Measurements from ENCODE around the gene SIPA1L3.

SIPA1L3 gene

DNA sequence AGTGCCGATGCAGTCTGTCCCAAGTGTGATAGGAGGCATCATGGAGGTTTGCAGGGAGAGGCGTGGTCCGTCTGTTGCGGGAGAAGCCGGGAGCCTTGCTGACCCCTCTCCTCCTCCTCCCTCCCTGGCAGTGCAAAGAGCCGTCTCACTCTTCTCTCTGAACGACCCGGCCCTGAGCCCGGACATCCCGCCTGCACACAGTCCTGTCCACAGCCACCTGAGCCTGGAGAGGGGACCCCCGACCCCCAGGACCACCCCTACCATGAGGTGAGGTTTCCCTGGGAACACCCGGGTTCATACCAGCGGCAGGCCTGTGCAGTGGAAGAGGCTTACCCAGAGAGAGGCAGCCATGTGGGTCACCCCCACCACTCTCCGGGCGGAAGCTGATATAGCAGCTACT, 294.7 kb downstream of the SIPA1L3 start:
- no peak for DNase-seq

DNA sequence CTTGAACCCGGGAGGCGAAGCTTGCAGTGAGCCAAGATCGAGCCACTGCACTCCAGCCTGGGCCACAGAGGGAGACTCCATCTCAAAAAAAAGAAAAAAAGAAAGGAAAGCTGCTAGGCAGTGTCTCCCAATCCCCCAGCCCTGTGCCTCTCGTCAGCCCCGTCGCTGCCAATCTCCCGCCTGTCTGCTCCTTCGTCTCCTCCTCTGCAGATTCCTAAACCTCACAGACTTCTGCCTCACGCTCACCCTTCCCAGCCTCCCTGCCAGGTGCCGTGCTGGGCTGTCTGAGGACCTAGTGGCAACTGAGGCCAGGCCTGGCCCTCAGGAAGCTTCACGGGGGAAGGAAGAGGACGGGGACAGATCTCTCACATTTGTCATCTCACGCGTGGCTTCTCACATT, 295.5 kb downstream of the SIPA1L3 start:
- no peak for DNase-seq

DNA sequence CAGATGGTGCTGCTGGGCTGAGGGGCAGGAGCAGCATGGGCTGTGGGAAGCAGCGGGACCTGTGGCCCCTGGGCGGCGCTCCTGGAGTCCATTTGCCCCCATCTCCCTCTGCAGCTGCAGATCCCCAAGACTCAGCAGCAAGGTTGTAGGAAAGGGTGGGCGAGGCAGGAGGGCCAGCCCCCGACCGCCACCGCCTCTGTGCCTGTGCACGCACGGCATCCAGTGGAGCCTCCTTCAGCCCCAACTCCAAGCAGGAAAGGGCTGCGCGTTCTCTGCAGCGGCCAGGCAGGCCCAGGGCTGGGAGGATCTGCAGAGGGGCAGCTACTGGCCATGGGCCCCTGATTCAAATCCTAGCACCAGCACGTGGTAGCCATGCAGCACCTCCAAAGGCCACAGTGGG, 296.2 kb downstream of the SIPA1L3 start:
- DNase-seq: no peak

DNA sequence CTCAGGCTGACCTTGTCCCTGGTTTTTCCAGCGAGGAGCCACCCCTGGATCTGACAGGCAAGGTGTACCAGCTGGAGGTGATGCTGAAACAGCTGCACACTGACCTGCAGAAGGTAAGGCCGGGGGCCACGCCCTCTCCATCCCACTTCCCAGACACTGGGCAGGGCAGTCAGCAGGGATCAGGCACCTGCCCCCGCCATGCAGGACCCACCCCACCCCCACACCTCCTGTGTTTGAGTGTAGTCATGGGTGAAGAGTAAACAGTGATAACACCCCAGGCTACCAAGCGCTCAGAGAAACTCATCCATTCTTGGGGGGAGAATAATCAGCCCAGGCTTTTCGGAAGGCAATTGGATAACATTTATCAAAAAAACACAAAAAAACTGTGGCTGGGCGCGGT, 297.1 kb downstream of the SIPA1L3 start:
- DNase-seq: no peak

DNA sequence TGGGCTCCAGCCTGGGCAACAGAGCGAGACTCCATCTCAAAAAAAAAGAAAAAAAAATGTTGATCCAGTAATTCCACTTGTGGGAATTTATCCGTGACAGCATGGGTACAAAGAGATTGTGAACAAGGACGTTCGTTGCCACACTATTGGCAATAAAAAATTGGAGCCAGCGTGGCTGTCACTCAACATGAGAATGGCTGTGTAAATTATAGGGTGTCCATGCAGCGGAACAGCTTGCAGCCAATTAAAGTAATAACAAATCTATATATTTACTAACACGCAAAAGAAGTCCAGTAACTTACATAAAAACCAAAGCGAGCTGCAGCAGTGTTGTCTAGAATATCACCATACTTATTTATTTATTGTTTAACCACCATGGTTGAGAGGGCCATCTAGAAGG, 297.7 kb downstream of the SIPA1L3 start:
- no peak for DNase-seq

DNA sequence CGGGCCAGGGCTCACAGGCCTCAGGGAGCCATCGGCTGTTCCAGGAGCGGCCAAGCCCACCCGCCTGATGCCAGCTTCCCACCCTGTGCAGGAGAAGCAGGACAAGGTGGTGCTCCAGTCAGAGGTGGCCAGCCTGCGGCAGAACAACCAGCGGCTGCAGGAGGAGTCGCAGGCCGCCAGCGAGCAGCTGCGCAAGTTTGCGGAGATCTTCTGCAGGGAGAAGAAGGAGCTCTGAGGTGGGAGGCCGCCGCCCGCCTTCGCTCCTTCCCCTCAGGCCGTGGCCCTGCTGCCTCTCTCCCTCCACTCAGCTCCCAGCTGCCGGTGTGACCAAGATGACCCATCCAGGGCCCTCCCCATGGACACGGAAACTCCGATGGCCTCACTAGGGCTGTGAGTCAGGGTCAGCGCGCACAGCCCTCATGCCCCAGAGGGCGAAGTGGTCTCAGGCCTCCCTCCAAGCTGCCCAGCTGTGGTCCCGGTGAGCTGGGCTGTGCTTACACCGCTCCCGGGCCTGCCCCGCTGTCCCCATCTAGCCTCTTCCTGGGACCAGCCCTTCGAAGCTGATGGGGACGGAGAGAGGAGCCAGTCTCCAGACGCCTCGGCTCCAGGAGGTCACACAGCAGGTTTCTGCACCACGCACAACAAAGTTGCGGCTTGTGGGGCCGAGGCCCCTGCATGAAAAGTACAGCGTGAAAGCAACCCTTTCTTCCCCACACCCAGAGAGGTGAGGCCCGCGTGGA, 299.2 kb downstream of the SIPA1L3 start:
- DNase-seq: no peak

DNA sequence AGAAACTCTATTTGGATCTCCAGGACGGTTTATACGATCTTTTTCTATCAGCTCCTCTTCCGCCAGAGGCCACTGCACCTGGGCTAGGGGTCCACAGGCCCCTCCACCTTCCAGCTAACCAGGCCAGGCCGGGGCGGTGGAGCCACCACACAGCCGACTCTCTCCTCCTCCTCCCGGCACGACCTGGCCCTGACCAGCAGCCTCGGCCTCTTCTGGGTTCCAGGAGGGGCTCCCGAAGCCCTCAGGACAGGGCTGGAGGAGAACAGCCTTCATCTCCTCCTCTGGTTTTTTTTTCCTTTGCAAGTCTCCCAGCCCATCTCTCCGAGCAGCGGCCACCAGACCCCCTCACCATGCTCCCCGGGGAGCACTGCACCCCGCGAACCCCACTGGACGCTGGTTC, 299.9 kb downstream of the SIPA1L3 start:
- DNase-seq: no peak

DNA sequence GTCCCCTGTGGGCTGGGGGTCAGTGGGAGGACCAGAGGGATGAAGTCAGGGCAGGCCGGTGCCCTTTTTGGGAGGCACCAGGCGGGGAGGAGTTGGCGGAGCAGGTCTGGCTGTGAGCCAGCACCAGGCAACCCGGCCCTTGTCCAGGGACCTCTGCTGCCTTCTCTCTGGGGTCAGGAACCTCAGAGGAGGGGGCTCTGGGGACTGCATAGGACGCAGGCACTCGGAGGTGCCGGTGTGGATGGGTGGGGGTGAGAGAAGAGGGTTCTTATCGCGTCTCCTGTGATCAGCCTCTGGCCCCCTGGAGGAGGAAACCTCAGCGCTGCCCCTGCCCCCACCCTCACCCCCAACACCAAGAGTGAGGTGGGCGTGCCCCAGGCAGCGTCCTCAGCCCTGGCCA, 300.5 kb downstream of the SIPA1L3 start:
- DNase-seq: no peak

DNA sequence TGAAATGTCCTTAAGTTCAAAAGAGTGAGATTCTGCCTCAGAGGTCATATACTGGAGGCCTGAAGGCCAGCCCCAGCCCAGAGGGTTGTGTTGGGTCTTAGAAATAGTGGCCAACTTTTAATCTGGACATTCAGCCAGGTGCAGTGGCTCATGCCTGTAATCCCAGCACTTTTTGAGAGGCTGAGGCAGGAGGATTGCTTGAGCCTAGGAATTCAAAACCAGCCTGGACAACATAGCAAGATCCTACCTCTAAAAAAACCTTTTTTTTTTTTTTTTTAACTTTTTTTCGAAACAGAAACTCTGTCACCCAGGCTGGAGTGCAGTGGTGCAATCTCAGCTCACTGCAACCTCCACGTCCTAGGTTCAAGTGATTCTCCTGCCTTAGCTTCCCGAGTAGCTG, 301.6 kb downstream of the SIPA1L3 start:
- DNase-seq: no peak

DNA sequence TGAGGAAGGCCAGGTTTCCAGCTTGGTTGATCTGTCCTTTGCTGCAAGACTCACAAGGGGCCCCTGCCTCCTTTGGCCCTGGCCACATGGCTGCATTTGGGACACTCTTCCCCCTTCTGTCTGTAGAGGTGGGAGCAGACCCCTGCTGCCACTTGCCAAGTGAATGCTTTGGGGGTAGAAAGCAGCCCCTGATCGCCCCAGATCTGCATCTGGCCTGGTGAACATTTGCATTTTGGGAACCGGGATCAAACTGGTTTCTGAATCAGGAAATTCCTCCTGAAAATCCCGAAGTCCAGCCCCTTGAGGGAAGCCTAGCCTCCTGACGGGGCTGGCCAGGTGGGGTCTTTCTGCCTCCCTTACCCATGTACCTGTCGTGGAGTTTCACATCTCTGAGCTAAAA, 302.1 kb downstream of the SIPA1L3 start:
- no peak for DNase-seq

DNA sequence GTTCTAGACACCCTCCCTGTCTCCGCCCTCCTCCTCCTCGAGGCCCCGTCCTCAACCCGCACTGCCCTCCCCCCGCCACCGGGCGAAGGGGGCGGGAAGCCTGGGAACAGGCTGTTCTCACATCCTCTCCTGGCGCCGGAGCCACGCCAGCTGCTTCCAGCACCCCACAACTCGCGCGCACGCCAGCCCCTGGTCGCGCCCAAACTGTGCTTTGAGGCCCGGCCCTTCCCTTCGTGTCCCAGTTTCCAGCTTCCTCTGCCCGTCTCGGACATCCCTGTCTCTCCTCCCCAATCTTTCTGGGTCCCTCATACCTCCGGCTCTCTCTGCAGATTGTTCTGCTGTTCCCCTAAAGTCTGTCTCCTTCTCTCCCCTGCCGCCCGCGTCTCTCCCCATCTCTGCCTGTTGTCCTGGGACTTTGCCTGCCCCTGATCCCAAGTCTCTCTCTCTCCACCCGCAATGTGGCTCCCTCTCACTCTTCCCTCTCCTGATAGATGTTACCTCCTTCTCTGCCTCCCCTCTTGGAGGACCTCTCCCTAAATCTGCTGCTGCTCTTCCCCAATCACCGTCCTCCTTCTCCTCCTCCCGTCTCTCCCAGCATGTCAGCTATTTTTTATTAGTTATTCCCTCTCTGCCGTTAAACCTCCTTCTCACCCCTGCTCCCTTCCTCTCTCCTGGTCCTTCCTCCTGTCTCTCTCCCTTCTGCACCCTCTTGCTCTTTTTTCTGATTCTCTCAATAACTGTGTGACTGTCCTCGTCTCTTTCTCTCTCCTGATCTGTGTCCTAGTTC, 302.9 kb downstream of the SIPA1L3 start:
- DNase-seq: no peak

DNA sequence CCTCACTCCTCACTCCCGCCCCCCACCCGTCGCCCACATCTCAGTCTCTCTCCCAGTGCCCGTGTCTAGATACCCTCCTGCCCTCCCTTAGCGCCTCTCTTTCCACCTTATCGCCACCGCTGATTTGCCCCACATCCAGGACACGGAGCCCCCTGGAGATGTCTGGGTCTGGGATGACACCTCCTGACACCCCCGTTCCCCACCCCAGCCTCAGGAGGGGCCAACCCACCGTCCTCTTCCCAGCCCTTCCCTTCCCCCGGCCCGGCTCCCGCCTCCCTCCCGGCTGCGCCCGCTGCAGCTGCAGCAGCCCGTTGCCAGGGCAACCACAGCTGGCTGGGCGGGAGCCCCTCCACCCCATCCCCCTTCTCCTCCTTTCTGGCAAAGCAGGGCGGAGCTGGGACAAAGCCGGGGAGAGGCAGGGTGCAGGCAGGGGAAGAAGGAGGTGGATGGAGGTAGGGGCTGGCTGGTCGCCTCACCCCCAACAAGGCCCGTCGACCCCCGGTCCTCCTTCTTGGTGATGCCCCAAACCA, 303.5 kb downstream of the SIPA1L3 start:
- peak; percentile 47 for DNase-seq

DNA sequence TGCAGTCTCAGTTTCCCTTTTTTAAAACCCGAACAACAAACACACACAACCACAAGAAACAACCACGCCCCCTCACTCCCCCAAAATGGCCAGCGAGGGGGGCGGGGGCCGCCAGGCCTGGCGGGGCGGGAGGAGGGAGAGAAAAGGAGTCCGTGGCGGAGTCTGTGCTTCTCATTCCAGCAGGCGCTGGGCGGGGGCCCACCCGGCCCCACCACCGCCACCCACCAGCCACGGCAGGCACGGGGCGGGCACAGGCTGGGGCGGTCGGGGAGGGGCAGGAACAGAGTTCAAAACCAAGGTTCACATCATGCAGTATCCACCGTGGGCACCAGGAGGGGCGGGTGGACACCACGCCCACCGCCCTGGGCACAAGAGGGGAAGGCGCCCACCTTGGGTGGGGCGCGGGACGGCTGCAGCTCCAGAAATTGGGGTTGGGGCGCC, 304.2 kb downstream of the SIPA1L3 start:
- no peak for DNase-seq

DNA sequence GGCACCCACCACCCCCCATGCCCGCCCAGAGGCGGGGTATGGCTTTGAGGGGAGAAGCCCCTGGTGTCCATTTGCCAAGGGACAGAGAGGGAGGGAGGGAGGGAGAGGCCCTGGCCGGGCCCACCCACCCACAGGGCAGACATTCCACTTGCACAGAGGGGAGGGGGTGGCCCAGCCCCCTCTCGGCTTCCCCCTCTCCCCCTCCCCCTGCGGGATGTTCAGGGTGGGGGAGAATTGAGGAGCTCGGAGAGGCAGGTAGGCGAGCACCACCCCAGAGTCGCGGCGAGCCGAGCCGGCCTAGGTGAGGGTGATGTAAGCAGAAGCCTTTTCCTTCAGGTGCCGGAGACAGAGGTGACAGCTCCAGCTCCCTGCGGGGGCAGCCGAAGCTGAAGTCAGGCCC, 304.8 kb downstream of the SIPA1L3 start:
- DNase-seq: no peak

DNA sequence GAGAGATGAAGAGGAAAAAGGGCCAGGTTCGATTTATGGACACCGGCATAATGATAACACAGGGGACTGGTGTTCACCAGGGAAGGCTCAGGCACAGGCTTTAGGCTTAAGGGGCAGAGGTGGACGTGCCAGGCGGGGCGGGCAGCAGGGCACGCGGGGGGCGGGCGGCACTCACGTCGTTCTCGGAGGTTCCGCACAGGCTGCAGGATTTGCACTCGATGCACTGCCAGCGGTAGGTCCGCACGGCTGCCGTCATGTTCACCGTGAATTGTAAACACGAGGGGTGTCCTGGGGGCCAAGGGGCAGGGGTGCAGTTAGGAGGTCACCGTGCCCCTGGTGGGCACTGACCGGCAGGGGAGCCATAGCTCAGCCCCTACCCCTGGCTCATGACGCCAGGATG, 306.5 kb downstream of the SIPA1L3 start:
- DNase-seq: no peak

DNA sequence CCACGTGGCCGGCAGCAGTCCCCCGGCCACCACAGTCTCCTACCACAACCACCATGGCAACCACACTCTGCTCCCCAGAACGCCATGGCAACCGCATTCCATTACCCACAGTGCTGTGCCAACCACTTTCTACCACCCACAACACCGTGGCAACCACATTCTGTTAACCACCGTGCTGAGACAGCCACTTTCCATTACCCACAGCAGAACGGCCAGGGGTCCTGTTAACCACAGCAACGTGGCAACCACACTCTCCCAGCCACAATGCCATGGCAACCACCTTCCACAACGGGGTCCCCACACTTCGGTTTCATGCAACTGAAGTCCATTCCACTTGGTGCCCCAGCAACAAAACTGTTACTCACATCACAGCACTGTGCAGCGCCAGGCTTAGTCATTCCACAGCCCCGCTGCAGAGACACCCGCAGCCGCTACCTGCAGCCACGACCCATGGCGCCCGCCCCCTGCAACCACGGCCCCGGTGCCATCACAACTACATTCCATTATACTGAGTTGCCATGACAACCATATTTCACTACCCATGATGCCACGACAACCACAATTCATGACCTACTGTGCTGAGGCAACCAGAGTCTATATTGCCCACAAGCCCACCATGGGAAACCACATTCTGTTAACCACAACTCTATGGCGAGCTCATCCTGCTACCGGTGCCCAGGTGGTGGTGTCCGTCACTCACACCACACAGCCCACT, 307.1 kb downstream of the SIPA1L3 start:
- DNase-seq: no peak

DNA sequence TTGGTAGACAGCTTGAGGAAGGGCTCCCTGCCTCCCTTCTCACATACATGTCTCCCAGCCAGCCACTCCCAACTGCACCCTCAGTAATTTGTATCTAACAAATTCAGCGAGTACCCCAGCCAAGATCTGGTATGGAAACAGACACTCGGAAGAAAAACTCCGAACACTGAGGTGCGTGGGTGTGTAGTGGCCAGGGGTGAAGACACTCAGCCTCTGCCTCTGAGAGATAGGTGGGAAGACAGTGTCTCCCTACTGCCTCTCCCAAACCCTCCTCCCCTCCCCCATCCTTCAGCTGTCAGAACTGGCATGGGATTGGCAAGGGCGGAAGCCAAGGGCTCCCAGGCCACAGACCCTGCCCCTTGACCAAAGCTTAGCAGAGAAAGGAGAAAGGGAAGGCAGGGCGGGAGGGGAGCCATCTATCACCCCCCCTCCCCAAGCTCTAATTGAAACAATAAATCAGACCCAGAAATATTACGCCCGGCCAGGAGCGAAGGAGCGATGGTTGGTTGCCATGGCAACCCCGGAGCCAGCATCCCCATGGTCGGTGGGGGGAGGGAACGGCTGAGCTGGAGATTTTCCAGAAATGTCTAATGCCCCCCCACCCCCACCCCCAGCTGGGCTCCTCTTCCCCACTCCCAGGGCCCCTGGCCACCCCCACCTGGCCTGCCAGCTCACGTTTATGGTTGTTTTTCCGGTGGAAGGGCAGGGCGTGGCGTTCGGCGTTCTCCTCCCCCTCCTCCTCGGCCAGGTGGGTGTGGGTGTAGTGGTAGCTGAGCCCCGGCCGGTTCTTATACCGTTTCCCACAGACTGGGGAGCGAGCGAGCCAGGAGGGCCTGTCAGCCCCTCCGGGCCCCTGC, 310.0 kb downstream of the SIPA1L3 start:
- no peak for DNase-seq

DNA sequence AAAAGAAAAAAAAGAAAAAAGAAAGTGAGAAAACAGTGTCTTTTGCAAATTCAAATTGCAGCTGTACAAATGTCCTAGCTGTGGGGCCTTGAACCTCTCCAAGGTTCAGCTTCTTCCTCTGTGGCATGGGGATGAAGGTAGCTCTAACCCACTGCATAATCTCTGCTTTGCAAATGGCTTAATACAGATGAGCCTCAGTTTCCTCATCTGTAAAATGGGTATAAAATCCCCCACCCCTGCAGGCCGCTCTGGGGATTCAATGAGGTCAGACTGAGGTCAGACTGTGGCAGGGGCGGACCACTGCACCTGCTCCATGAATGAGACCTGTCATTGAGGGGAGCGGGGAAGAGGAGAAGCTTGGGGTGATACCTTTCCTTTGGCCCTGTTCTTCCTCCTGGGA, 311.2 kb downstream of the SIPA1L3 start:
- DNase-seq: no peak

DNA sequence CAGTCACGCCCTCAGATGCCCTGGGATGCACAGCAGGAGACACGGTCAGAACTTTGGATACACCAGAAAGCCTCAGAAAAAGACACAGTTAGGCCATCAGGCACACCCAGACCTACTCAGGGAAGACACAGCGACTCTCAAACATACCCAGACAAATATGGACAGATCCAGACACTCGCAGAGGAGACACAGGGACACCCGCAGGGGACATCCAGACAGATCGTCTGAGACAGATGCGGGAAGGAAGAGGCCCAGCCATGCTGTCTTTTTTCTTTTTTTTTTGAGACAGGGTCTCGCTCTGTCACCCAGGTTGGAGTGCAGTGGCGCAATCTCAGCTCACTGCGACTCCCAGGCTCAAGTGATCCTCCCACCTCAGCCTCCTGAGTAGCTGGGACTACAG, 312.2 kb downstream of the SIPA1L3 start:
- no peak for DNase-seq

DNA sequence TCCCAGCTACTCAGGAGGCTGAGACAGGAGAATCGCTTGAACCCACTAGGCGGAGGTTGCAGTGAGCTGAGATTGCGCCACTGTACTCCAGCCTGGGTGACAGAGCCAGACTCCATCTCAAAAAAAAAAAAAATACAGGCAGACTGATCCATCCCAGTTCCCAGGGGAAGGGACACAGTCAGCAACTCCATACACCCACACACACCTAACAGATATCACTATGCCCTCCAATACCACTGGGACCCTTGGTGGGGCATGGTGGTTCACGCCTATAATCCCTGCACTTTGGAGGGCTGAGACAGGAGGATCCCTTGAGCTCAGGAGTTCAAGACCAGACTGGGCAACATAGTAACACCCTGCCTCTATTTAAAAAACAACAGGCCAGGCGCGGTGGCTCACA, 314.4 kb downstream of the SIPA1L3 start:
- DNase-seq: no peak

DNA sequence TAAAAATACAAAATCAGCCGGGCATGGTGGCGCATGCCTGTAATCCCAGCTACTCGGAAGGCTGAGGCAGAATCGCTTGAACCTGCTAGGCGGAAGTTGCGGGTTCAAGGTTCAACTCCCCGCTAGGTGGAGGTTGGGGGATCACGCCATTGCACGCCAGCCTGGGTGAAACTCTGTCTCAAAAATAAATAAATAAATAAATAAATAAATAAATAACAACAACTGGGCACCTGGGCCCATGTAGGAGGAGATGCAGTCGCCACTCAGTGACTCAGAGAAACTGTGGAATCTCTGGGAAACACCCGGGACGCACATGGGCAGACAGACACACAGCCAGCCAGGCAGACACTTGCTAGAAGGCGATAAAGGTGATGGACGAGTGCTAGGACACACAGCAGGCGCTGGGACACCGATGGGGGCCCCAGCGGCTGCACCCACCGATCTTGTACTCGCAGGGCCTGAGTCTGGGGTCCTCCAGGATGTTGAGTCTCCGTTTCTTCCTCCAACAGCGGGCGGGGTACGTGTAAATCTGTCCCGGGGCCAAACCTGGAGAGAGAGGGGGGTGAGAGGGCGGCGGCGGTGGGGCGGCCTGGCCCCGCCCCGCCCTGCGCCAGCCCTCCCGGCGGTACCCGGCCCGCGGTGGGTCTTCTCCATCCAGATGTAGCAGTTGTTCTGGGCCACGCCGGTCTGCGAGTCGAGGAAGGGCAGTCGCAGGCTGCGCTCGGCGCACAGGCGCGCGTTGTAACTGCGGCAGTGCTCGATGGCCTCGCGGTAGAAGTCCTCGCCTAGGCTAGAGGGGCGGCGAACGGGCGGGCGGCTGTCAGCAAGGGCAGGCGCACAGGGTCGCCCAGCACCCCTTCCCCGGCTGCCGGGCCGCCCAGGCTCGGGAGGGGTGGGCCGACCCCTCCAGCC, 315.2 kb downstream of the SIPA1L3 start:
- DNase-seq: no peak

DNA sequence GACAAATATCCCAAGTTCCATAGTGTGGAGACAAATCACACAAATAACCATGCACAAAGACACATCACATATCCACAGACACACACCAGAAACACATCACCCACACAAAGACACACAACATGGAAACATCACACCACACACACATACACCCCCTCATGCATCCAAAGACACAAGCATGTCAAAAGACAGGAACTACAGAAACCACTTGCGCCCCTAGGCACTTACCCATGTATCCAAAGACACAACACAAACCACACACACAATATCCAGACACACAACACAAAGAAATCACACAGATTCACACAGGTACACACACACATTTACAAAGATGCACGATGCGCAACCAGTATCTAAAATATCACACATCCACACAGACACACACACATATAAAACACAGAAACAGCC, 316.1 kb downstream of the SIPA1L3 start:
- DNase-seq: no peak

Measured in NCI-H1092 (cell line).